ENCODE measurements around the gene LTB4R2. TPM values are rescaled to one million over a fixed set of nuclear protein-coding genes. Genes with fewer than 3 reads are reported as not detected.

The LTB4R2 gene
- total and polyA plus RNA-seq, 12 donors = 0.42 to 11.1 (median 3.8) TPM

DNA sequence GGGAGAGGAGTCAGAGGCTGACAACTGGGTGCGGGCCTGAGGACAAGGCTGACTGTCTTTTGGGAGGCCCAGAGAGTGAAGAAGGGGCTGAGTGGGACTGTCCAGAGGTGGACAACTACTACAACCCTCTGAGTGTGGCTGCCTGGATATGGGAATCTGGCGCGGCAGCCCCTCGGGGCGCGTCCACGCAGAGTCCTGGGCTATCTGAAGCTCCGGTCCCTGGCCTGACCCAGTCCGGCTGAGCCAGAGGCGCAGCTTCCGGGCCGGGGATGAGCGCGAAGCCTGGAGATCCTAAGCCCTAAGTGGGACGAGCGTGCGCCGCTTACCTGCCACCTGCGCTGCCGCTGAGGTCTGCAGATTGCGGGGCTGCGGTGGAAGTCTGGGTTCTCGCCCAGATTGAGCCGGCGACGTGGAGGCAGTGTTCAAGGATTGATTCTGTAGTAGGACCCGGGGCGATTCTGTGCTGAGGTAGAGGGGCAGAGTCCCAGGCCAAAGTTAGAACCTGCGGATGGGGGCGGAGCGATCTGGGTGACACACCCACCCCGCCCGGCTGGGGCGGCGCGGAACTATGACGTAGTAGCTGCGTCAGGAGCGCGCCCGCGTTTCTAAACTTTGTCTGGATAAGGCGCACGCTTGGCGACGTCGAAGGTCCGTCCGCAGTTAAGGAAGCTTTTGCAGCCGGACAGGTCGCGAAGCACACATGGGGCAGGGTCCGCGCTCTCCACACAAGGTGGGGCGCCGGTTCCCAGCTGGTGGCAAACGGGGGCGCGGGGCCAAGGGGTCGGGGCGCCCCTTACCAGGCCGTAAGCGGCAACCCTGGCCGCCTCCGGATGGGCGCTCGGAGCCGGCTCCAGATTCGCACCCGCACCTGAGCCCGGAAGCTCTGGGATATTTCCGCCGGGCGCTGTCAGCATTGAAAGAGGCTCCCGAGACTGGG is 10.4 kb upstream of the LTB4R2 start, which contains the start of the genes DHRS1 and NOP9:
DHRS1 (minus strand) TSS at position 526 of the 937 bp plus-strand sequence. CDS start 674 bp downstream, outside the sequence.
NOP9 (plus strand) TSS at position 596 of the 937 bp plus-strand sequence; CDS start at position 701, 105 bp downstream.
- Histone ChIP-seq H3K27me3 (no peaks in the 10 kb centered on the region), H3K4me1 (replicated peaks in 1 of 2) (peaks cover 19 to 31% of the 10 kb centered on the region in 2 donors), H3K9me3 (replicated peaks in 1 of 3) (no peaks in the 10 kb centered on the region), H3K4me3 (peak within 1 kb of the TSS; percentile 33 to 84 (median 80)), H3K27ac (peak within 1 kb of the TSS in 4 of 5 donors; percentile 28 to 87 (median 82)), H3K36me3 (replicated peaks in 1 of 2) (peaks cover 0 to 44% of the 10 kb centered on the region in 2 donors)
- intact Hi-C loops (cut with DNase I) = loop anchor here in 1 of 2 donors (10.0 kb wide), 2 partner anchors 55 to 245 kb away; partner anchors contain the start of genes CARMIL3 and TINF2
- peak; percentile 61 to 73 for TF ChIP-seq POLR2A (IDR thresholded peaks at IDR 0.05)
- TF ChIP-seq, protein P1, sequence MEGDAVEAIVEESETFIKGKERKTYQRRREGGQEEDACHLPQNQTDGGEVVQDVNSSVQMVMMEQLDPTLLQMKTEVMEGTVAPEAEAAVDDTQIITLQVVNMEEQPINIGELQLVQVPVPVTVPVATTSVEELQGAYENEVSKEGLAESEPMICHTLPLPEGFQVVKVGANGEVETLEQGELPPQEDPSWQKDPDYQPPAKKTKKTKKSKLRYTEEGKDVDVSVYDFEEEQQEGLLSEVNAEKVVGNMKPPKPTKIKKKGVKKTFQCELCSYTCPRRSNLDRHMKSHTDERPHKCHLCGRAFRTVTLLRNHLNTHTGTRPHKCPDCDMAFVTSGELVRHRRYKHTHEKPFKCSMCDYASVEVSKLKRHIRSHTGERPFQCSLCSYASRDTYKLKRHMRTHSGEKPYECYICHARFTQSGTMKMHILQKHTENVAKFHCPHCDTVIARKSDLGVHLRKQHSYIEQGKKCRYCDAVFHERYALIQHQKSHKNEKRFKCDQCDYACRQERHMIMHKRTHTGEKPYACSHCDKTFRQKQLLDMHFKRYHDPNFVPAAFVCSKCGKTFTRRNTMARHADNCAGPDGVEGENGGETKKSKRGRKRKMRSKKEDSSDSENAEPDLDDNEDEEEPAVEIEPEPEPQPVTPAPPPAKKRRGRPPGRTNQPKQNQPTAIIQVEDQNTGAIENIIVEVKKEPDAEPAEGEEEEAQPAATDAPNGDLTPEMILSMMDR (IDR thresholded peaks at IDR 0.05) = no peak
- WGBS, 4 donors = 1 to 3% (median 1%) methylated on average over 8 to 75 of the region's 75 CpGs
- peak; percentile 89 to 97 (median 94) for DNase-seq

DNA sequence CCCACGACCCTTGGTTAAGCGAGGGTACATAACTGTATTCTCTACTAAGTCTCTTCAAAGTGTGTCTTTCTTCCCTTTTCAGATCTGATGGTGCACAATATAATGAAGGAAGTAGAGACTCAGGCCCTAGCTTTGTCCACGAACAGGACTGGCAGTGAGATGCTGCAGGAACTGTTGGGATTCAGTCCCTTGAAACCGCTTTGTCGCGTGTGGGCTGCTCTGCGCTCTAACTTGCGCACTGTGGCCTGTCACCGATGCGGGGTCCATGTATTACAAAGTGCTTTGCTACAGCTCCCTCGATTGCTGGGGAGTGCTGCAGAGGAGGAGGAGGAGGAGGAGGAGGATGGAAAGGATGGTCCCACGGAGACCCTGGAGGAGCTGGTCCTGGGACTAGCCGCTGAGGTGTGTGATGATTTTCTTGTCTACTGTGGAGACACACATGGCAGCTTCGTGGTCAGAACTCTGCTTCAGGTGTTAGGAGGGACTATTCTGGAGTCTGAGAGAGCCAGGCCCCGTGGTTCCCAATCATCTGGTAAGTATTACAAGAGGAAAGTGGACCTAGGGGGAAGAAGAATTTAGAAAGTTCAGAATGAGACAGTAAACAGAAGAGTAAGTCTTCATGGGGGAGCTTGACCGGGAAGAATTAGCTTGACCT is 9.5 kb upstream of the LTB4R2 start:
- H3K4me3 ChIP-seq = peak overlapping the region; percentile 33 to 84 (median 74)
- DNase-seq = no peak
- peaks cover 0 to 51% of the 10 kb centered on the region in 2 donors for H3K36me3 ChIP-seq (replicated peaks in 1 of 2)
- H3K4me1 ChIP-seq (replicated peaks in 1 of 2) = peaks cover 19 to 31% of the 10 kb centered on the region in 2 donors
- H3K27me3 ChIP-seq = no peaks in the 10 kb centered on the region
- TF ChIP-seq POLR2A (IDR thresholded peaks at IDR 0.05) = no peak
- TF ChIP-seq, protein P1 (IDR thresholded peaks at IDR 0.05) = no peak
- intact Hi-C loops (cut with DNase I) = loop anchor here in 1 of 2 donors (10.0 kb wide), 1 partner anchor 56 kb away; the partner anchor contains the start of gene TINF2
- 21 to 27% (median 24%) methylated on average over 16 of the region's 16 CpGs for WGBS, 4 donors
- no peaks in the 10 kb centered on the region for H3K9me3 ChIP-seq (replicated peaks in 1 of 3)
- H3K27ac ChIP-seq = peak overlapping the region in 4 of 5 donors; percentile 28 to 87 (median 82)

DNA sequence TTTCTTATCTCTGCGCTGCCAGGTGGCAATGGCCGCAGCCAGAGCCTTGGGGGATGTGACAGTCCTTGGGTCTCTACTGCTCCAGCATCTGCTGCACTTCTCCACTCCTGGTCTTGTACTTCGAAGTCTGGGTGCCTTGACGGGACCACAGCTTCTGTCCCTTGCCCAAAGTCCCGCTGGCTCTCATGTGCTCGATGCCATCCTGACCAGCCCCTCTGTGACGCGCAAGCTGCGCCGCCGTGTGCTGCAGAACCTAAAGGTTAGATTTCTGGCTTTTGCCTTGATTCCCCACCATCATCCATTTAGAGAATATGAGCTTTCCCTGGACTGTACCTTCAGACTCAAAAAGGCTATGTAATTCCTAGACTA is 5.9 kb upstream of the LTB4R2 start:
- no peak overlapping the region for H3K4me3 ChIP-seq
- TF ChIP-seq POLR2A (IDR thresholded peaks at IDR 0.05) = no peak
- TF ChIP-seq, protein P1 (IDR thresholded peaks at IDR 0.05) = no peak

More for the DNA sequence above, 5.9 kb upstream of the LTB4R2 start:
- H3K27me3 ChIP-seq = no peaks in the 10 kb centered on the region
- H3K27ac ChIP-seq = no peak overlapping the region
- no peaks in the 10 kb centered on the region for H3K9me3 ChIP-seq (replicated peaks in 1 of 3)
- 95 to 98% (median 96%) methylated on average over 9 to 11 of the region's 11 CpGs for WGBS, 4 donors
- peaks cover 0 to 68% of the 10 kb centered on the region in 2 donors for H3K36me3 ChIP-seq (replicated peaks in 1 of 2)
- intact Hi-C loops (cut with DNase I) = loop anchor here in 1 of 2 donors (10.0 kb wide), 1 partner anchor 59 kb away; the partner anchor contains the start of gene TINF2
- no peak for DNase-seq
- H3K4me1 ChIP-seq (replicated peaks in 1 of 2) = peaks cover 11 to 31% of the 10 kb centered on the region in 2 donors

Measured in adrenal gland (tissue), 12 donors.